SU-DHL-6 (cell line): ENCODE data around the gene BLNK.

Source experiments
- CTCF ChIP-seq: fragments of 200-600 bp; sonication (generic); IDR thresholded peaks from one replicate; pipeline ENCODE4 v1.5.1; 2017; ENCODE audit warnings: antibody characterized with exemption, mild to moderate bottlenecking, low read length, moderate library complexity; ENCODE audit not compliant: insufficient read depth, poor library complexity, severe bottlenecking
- EZH2phosphoT487 ChIP-seq: fragments of 200-600 bp; sonication (generic), shearing (Covaris generic); conservative IDR thresholded peaks from 2 replicates; pipeline ENCODE4 v1.6.1; 2018; ENCODE audit warnings: mild to moderate bottlenecking, antibody characterized with exemption, low read length, moderate library complexity, mixed read lengths

- TF ChIP-seq CTCF (no peak), EZH2phosphoT487 (no peak)
Measured at GRCh38 chr10:96217711-96218110, 53.7 kb downstream of the BLNK start.
